ENCODE measurements around the gene WDFY2.

DNA sequence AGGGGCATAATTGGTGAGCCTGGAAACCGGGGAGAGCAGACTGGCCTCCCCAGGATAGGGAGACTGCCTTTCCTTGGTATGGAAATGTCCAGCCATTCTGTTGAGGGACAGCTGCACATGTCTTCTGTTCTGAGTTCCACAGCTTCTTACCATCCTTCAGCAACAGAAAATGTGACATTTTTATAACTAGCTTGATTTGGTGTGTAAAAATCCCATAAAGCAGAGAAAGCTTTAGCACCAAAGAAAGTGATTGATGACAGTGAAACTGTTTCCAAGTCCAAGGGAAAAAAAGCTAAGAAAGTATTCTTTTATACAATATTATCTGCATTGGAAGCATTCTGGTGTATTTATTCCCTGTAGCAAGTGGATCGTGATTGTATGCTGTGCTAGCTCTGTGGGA lies 157.8 kb downstream of the WDFY2 start:
- TF ChIP-seq CTCF (IDR thresholded peaks at IDR 0.05) = no peak
- no peak for TF ChIP-seq POLR2AphosphoS5 (IDR thresholded peaks at IDR 0.05)

Measured in upper lobe of left lung (tissue), 4 donors.